Thoracic aorta (tissue), 2 donors: ENCODE data around the gene POM121L2. TPM values are rescaled to one million over a fixed set of nuclear protein-coding genes. Genes with fewer than 3 reads are reported as not detected.
"Not testable (repeated sequence)": the region's sequence is repeated elsewhere in the genome, so short reads cannot be mapped to it uniquely, and the experiment has no call there.

Source experiments
- ATAC-seq: fragments of 150-250 bp; one replicate; pipeline ENCODE4 v1.8.0; 2017; ENCODE audit warnings: low read depth; ENCODE audit not compliant: insufficient number of reproducible peaks, low FRiP score
- DNase-seq: peaks from one replicate; pipeline ENCODE4 v3.0.0-alpha.2; 2020; ENCODE audit warnings: low spot score
- H3K27ac ChIP-seq, 2 donors: fragments of 200-600 bp; sonication (generic); 1 replicate in 1 of 2; 2 replicates in 1 of 2; pipeline ENCODE4 v1.5.1; 2016; ENCODE audit warnings: mild to moderate bottlenecking in 2 of 2, moderate library complexity in 2 of 2
- H3K27me3 ChIP-seq: fragments of 200-600 bp; sonication (generic); replicated peaks from 2 replicates; pipeline ENCODE4 v1.6.0; 2016; ENCODE audit warnings: mild to moderate bottlenecking; ENCODE audit not compliant: insufficient read depth
- H3K36me3 ChIP-seq: fragments of 200-600 bp; sonication (generic); one replicate; pipeline ENCODE4 v1.5.1; 2016
- H3K4me1 ChIP-seq, 2 donors: fragments of 200-600 bp; sonication (generic); 1 replicate in 1 of 2; 2 replicates in 1 of 2; pipeline versions ENCODE4 v1.5.1 to v1.6.0; 2016; ENCODE audit warnings: low read depth in 2 of 2, mild to moderate bottlenecking in 1 of 2; ENCODE audit not compliant: control insufficient read depth in 1 of 2
- H3K4me3 ChIP-seq: fragments of 200-600 bp; sonication (generic); 2 replicates; pipeline ENCODE4 v1.5.1; 2016; ENCODE audit warnings: mild to moderate bottlenecking
- H3K9me3 ChIP-seq: fragments of 200-600 bp; sonication (generic); 2 replicates; pipeline ENCODE4 v1.5.1; 2016
- total RNA-seq, 2 donors: library from RNA; depleted of rRNA; stranded (reverse); fragments of >200 nt; gene quantifications; one replicate each; pipeline versions ENCODE4 v1.1.0 to v1.2.3, GENCODE V29; 2016
- TF ChIP-seq, protein P1 (sequence below): fragments of 200-600 bp; sonication (generic); IDR thresholded peaks from one replicate; pipeline ENCODE4 v1.5.1; 2019; ENCODE audit warnings: antibody characterized with exemption

The POM121L2 gene
- total RNA-seq, 2 donors from 2014 or later = not detected

DNA sequence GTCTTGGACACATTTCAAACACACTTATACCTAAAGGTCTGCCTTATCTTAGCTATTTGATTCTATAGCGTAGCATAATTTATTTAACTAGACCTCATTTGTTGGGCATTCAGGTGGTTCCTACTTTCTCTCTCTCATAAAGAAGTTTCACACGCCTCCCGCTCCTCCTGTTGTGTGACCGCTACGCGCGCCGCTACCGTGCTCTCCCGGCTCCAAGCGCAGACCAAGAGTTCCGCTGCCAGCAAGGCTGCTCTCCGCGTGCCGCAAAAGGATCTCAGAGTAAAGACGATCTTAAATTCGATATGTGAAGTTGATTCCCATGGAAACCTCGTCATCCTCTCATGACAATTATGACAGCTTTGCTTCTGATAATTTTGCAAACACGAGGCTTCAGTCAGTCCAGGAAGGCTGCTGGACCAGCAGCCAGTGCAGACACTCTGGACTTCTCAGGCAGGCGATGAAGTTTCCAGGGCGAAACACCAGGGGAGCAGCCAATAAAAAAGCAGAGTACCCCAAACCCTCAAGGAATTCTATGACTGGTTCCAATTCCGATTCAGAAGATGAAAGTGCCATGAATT, 44.1 kb downstream of the POM121L2 start:
- H3K4me3 ChIP-seq = no peak overlapping the region
- no peaks in the 10 kb centered on the region for H3K36me3 ChIP-seq
- TF ChIP-seq, protein P1, sequence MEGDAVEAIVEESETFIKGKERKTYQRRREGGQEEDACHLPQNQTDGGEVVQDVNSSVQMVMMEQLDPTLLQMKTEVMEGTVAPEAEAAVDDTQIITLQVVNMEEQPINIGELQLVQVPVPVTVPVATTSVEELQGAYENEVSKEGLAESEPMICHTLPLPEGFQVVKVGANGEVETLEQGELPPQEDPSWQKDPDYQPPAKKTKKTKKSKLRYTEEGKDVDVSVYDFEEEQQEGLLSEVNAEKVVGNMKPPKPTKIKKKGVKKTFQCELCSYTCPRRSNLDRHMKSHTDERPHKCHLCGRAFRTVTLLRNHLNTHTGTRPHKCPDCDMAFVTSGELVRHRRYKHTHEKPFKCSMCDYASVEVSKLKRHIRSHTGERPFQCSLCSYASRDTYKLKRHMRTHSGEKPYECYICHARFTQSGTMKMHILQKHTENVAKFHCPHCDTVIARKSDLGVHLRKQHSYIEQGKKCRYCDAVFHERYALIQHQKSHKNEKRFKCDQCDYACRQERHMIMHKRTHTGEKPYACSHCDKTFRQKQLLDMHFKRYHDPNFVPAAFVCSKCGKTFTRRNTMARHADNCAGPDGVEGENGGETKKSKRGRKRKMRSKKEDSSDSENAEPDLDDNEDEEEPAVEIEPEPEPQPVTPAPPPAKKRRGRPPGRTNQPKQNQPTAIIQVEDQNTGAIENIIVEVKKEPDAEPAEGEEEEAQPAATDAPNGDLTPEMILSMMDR = no peak
- H3K9me3 ChIP-seq = no peaks in the 10 kb centered on the region
- no peaks in the 10 kb centered on the region for H3K4me1 ChIP-seq
- no peaks in the 10 kb centered on the region for H3K27me3 ChIP-seq
- no peak overlapping the region for H3K27ac ChIP-seq
- no peak for ATAC-seq
- no peak for DNase-seq

DNA sequence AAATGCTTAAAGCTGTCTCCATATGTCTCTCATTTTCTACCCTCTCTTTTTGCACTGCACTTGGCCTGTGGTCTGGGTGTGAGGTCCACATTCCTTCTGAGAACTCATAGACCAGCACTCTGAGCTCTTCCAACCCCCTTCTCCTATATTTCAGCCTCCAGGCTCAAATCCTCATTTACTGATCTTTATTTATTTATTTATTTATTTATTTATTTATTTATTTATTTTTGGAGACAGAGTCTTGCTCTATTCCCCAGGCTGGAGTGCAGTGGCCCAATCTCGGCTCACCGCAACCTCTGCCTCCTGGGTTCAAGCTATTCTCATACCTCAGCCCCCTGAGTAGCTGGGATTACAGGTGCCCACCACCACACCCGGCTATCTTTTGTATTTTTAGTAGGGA, 45.1 kb downstream of the POM121L2 start:
- not testable (repeated sequence) for H3K4me3 ChIP-seq, H3K9me3 ChIP-seq, ATAC-seq, H3K27ac ChIP-seq, H3K27me3 ChIP-seq, DNase-seq, H3K4me1 ChIP-seq, H3K36me3 ChIP-seq

DNA sequence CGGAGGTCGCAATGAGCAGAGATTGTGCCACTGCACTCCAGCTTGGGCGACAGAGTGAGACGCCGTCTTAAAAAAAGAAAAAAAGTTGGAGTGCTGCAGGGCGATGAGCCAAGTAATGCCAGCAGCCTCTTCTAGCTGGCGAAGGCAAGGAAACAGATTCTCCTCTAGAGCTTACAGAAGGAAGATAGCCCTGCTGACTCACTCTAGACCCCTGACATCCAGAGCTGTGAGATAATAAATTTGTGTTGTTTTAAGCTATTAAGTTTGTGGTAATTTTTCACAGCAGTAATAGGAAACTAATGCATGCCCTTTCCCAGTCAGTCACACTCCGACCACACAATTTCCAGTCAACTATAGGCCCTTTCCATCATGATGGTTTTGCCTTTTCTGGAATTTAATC, 48.2 kb downstream of the POM121L2 start:
- ATAC-seq = no peak
- no peaks in the 10 kb centered on the region for H3K27me3 ChIP-seq
- no peak overlapping the region for H3K27ac ChIP-seq

DNA sequence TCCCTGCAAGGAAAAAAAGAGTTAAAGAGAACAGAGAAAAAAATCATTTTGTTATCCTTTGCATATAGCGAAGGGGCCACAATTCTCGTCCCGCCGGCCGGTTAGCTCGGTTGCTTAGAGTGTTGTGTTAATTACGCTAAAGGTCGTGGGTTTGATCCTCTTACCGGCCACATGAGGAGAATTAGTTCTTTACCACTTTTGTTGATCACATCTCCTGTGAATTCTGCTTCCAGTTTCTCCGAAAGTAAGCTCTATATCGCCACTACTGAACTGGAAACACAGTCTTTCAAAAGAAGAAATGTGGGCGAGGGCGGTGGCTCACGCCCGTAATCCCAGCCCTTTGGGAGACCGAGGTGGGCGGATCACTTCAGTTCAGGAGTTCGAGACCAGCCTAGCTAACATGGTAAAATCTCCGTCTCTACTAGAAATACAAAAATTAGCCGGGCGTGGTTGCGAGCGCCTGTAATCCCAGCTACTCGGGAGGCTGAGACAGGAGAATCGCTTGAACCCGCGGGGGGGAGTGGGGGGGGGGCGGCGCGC, 51.2 kb downstream of the POM121L2 start:
- Histone ChIP-seq H3K4me3 (no peak overlapping the region), H3K4me1 (no peaks in the 10 kb centered on the region), H3K27me3 (no peaks in the 10 kb centered on the region), H3K27ac (no peak overlapping the region), H3K36me3 (no peaks in the 10 kb centered on the region), H3K9me3 (no peaks in the 10 kb centered on the region)
- DNase-seq (no peak), ATAC-seq (no peak)
- TF ChIP-seq, protein P1 = no peak

More for the DNA sequence above, 48.2 kb downstream of the POM121L2 start:
- DNase-seq = no peak
- no peaks in the 10 kb centered on the region for H3K36me3 ChIP-seq
- H3K4me3 ChIP-seq = no peak overlapping the region
- no peaks in the 10 kb centered on the region for H3K9me3 ChIP-seq
- H3K4me1 ChIP-seq = no peaks in the 10 kb centered on the region
- TF ChIP-seq, protein P1 = no peak

DNA sequence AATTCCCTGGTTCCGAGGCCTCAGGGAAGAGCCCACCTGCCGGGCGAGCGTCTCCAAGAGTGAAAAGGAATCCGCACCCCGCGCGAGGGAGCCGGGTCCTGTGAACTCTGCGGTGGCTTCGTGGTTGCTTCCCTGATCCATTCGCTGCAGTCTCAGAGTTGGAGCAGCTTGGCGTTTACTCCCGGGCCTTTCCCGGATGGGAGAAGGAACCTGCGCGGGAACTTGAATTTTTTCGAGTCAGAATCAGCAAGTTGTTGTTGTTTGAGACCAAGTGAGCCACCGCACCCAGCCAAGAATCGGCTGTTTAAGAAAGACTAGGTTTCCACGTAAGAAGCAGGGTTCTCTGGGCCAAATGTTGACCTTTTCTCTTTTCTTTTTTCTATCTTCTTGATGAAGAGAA, 51.7 kb downstream of the POM121L2 start:
- Histone ChIP-seq H3K4me3 (no peak overlapping the region), H3K36me3 (no peaks in the 10 kb centered on the region), H3K27ac (no peak overlapping the region), H3K9me3 (no peaks in the 10 kb centered on the region), H3K27me3 (no peaks in the 10 kb centered on the region), H3K4me1 (no peaks in the 10 kb centered on the region)
- DNase-seq = no peak
- TF ChIP-seq, protein P1 = no peak
- ATAC-seq = no peak

Other genes with a start within 250 kb of the POM121L2 start
- not detected for gene PRSS16, start 64.6 kb downstream of the POM121L2 start, total RNA-seq
- 1 to 10 TPM; 1.6 to 2.3 TPM for gene ZNF391, start 76.5 kb upstream of the POM121L2 start, total RNA-seq
- 1 to 10 TPM; 3.4 to 5.0 TPM for gene ZNF184, start 160.8 kb upstream of the POM121L2 start, total RNA-seq